T-helper 1 cell (primary cell): ENCODE data around the gene DGCR6L.
A peak's percentile ranks its signal among the peaks of the same experiment; 100 is the strongest.
"Not testable (repeated sequence)": the region's sequence is repeated elsewhere in the genome, so short reads cannot be mapped to it uniquely, and the experiment has no call there.

Experiments
- DNase-seq, 5 donors: peaks; one replicate each; pipeline ENCODE4 v3.0.0-alpha.2; 2012 to 2020

DGCR6L gene

DNA sequence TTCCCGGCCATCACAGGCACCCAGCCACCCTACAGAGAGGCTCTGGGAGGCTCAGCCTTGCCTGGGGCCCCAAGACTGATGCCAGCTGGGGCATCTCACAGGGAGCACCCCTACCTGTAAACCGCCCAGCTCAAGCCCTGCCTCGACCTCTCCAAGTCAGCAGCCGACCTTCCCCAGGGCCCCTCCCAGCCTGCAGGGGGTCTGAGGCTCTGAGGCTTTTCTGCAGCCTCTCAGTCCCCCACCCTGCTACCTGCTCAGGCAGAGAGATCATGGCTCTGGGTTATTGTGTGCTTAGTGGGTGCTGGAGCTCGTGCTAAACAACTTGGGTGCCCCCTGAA lies 28.6 kb downstream of the DGCR6L start:
- DNase-seq = no peak

- no peak for DNase-seq
Observed at GRCh38 chr22:20290578-20291248, 29.1 kb downstream of the DGCR6L start.

DNA sequence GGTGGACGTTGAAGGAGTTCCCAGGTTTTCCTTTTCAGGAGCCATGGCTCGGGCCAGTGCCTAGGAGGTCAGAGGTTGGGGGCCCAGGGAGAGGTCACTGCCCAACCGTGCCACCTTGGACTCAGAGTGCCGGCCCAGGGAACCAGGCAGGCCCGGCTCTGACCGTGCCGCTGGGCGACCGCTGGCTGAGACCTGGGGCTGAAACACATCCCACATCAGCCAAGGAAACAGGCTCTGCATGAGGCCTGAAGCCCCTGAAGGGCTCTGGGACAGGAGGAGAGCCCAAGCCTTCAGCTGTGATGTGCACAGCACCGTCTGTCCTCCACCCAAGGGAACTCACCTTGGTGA lies 29.8 kb downstream of the DGCR6L start:
- DNase-seq = no peak

- not testable (repeated sequence) for DNase-seq
Observed at GRCh38 chr22:20289182-20290044, 30.4 kb downstream of the DGCR6L start.

DNA sequence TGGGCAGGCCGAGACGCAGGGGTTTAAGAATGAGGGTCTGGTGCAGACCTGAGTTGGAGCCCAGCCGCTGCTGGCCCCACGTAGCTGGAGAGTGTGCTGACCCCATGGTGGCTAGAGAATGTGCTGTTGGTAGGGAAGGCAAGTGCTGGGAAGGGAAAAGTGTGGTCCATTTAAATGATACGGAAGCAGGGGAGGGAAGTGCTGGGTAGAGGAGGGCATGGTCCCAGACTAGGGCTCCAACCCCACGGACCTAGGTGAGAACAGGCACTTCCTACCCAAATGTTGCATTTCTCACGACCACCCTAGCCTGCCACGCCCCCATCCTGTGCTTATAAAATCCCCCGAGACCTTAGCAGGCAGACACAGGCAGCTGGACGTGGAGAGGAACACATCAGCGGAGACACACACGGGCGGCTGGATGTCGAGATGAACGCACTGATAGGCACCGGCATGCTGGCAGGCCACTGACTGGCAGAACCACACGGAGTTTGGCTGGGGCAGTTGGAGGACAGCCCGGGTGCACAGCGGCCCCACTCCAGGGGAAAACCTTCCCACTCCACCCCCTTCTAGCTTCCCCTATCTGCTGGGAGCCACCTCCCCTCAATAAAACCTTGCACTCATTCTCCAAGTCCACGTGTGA lies 33.0 kb downstream of the DGCR6L start:
- DNase-seq = not testable (repeated sequence)

DNA sequence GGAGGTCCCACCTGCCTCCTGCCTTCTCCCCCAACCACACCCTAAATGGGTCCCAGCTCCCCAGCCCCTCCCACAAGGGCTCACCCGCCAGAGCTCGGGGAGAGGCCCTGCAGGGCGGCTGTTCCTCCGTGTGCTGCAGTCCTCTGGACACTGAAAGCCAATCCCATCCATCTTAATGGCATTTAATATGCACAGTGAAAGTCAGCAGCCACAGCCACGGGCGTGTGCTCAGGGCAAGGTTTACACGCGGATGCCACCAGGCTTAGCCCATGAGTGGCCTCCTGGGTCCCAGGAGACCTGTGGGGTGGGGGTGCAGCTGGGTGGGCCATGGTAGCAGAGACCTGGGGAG lies 33.6 kb downstream of the DGCR6L start:
- DNase-seq = not testable (repeated sequence)

DNA sequence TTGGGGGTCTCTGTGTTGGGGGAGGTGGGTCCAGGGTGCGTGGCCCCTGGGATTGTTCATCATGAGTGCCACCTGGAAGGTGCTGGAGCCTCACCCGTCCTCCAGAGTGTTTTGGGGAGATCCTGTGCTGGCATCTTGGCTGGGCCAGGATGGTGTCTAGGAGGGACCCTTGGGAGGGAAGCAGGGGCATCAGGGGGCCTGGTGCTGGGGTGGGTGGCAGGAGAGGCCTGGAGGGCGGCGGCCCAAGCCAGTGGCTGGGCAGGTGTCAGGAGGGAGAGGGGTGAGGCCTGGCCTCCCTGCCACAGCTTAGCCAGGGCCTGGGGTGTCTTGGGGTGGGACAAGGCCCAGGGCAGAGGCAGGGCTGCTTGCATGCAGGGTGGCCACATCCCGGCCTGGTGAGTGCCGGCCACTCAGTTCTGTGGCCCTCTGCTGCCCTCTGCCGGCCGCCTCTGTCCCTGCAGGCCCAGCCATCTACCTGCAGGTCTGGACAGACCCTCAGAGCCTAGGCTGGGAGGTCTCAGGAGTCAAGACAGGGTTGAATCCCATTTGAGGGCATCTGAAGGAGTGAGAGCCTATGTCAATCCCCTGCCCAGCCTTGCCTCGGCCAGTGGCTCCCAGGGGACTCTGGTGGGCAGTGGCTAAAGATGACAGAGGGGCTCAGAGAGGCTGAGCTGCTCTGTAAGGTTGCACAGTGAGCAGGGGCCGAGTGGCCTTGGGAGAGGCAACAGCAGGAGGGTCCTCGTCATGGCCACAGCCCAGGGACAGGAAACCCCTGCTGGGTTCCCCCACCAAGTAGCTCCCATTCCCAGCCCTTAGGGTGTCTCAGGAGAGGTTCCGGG lies 34.2 kb downstream of the DGCR6L start:
- peak; percentile 40 to 78 (median 57) for DNase-seq

- DNase-seq = no peak
Observed at GRCh38 chr22:20284471-20285086, 35.3 kb downstream of the DGCR6L start.

DNA sequence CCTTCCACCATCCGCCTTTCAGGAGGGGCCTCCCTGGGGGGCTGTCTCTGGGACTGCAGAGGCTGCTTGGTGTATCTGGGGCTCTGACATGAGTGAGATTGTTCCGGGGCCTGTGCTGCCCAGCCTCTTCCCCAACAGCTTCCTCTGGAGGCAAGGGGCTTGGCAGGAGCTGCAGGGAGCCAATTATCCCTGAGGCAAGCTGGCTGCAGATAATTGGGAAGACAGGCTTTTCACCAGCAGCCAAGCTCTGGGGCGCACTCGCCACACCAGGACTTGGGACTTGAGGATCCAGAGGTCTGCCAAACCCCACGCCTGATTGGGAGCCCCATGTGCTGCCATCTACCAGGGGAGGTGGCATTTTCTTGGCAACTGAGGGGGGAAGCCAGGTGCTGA lies 36.2 kb downstream of the DGCR6L start:
- no peak for DNase-seq

- DNase-seq = no peak
Observed at GRCh38 chr22:20282901-20283673, 36.8 kb downstream of the DGCR6L start.

GRCh38 chr22:20281891-20282290 lies 38.0 kb downstream of the DGCR6L start:
- DNase-seq = no peak

DNA sequence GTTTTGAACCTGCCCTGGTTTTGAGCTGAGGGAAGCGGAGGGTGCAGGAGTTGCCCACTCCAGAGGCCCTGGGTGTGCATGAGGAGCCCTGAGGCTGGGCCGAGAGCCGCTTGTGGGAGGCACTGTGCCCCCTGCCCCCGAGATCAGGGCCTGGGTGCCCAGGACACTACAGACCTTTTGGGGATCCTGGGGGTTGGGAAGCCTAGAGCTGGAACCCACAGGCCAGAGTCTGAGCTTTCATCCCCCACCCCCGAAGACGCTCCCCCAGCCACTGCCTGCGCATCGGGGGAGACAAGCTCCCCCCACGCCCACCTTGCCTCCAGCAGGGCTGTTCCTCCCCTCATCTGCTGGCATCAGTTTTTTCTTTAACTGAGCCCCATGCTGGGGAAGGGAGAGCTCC lies 38.4 kb downstream of the DGCR6L start:
- not testable (repeated sequence) for DNase-seq

GRCh38 chr22:20280866-20281265 lies 39.0 kb downstream of the DGCR6L start:
- no peak for DNase-seq

DNA sequence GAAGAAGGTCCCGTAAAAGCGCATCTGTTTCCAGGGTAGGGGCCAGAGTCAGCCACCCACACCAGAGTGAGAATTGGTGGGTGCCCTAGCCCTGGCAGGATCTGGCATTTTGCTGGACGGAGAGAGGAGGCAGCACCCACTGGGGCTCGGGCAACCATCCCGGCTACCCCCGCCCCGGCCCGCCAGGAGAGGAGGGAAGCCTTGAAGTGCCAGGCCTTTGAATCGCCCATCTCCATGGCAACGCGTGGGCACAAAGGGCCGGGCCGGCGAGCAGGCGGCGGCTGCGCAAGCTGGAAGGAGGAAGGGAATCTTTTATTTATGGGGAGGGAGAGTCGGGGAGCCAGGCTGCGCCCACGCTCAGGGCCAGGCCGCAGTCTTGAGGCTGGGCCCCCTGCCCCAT lies 39.7 kb downstream of the DGCR6L start:
- not testable (repeated sequence) for DNase-seq

GRCh38 chr22:20279662-20280134 lies 40.2 kb downstream of the DGCR6L start:
- DNase-seq = no peak

DNA sequence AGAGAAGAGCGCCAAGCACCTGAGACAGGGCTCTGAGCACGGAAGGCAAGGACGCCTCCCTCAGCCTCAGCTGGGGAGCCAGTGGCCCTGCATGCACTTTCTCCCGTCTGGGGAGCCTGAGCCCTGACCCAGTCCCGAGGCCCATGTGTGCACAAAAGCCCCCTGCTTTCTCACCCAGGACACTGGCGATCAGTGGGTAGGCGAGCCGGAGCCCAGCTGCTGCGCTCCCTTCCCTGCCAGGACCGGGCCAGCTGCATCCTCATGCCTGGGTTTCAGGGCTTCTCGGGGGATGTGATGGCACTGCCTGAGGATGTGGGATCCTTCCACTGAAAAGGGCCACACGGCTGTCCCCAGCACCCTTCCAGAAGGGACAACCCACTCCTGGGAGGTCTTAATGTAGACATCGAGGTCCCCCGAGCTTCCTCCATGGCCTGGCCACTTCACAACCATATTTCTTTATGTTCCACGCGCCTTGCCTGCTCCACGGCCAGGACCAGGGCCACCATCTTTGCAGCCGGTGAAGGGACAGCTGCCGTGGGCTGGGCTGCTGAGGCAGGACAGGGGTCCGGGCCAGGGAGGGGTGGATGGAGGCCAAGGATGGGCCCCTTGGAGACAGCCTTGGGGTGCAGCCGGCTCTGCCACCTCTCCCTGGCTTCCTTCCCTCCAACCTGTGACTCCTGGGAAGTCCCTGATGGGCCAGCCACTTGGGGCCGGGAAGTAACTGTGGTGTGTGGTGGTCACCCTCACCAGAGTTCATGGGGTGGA lies 41.0 kb downstream of the DGCR6L start:
- DNase-seq = not testable (repeated sequence)

- not testable (repeated sequence) for DNase-seq
Observed at GRCh38 chr22:20277936-20278635, 41.8 kb downstream of the DGCR6L start.

- no peak for DNase-seq
Observed at GRCh38 chr22:20276468-20276867, 43.4 kb downstream of the DGCR6L start.

- no peak for DNase-seq
Observed at GRCh38 chr22:20275836-20276235, 44.0 kb downstream of the DGCR6L start.

- DNase-seq = not testable (repeated sequence)
Observed at GRCh38 chr22:20275325-20275724, 44.5 kb downstream of the DGCR6L start.
